WI38 (cell line): Measurements from ENCODE around the gene CHMP2B.

ENCODE experiments used
- H3K4me3 ChIP-seq: 2 replicates; pipeline ENCODE4 v1.5.1; 2011; ENCODE audit warnings: low read depth, mild to moderate bottlenecking, control low read depth, low read length
- TF ChIP-seq, protein P1 (sequence below): IDR thresholded peaks from 2 replicates; pipeline ENCODE4 v1.5.1; 2012; ENCODE audit warnings: low read depth, mild to moderate bottlenecking, control low read depth, low read length

CHMP2B gene

DNA sequence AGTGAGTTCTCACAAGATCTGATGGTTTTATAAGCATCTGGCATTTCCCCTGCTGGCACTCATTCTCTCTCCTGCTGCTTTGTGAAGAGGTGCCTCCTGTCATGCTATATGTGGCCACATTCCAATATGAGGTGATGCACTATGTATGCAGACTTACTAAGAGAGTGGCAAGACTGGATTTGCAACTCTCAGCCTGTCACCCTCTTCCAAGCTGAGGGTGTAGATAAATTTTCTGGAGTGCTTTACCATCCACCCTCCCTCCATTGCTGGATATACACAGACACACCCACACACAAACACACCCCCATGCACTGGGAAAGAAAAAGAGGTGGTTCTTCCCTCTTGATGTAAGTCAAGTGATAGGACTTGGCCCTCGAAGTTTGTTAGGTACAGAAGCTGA, 30.2 kb upstream of the CHMP2B start:
- TF ChIP-seq, protein P1, sequence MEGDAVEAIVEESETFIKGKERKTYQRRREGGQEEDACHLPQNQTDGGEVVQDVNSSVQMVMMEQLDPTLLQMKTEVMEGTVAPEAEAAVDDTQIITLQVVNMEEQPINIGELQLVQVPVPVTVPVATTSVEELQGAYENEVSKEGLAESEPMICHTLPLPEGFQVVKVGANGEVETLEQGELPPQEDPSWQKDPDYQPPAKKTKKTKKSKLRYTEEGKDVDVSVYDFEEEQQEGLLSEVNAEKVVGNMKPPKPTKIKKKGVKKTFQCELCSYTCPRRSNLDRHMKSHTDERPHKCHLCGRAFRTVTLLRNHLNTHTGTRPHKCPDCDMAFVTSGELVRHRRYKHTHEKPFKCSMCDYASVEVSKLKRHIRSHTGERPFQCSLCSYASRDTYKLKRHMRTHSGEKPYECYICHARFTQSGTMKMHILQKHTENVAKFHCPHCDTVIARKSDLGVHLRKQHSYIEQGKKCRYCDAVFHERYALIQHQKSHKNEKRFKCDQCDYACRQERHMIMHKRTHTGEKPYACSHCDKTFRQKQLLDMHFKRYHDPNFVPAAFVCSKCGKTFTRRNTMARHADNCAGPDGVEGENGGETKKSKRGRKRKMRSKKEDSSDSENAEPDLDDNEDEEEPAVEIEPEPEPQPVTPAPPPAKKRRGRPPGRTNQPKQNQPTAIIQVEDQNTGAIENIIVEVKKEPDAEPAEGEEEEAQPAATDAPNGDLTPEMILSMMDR = no peak
- H3K4me3 ChIP-seq = no peak overlapping the region

DNA sequence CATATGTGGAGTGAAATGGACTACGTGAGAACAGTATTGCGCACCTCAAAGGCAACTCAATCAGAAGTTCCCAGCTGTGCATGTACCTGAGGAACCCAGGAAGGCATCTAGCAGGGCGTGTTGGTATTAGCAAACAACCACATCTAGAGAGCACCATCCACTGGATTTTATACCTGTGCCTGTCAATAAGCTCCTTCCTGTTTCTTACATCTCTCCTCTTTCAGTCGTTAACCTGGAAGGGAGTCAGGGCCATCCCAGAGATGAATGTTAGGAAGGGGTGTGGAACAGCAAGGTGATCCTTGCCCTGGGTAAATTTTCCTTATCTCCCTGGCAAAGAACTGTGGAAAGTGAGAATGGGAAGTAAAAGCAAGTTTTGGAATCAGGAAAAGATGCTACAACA, 29.6 kb upstream of the CHMP2B start:
- no peak overlapping the region for H3K4me3 ChIP-seq
- TF ChIP-seq, protein P1 = no peak

DNA sequence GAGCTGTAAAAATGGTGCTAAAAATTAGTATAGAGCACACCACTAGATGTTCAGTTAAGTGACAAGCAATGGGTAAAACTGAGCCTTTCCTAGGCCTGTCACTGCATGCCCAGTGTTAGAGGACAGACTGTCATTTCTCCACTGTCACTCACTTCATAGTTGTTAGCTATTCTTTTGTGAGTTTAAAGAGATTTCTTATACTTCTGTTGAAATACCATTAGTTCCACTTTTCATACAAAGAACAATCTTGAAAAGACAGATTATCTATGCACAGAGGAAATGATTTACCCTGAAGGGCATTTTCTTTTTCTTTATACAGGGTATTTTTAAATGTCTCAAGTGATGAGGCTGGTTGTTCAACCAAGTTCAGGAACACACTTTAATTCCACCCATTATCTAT, 28.3 kb upstream of the CHMP2B start:
- H3K4me3 ChIP-seq = no peak overlapping the region
- TF ChIP-seq, protein P1 = no peak

DNA sequence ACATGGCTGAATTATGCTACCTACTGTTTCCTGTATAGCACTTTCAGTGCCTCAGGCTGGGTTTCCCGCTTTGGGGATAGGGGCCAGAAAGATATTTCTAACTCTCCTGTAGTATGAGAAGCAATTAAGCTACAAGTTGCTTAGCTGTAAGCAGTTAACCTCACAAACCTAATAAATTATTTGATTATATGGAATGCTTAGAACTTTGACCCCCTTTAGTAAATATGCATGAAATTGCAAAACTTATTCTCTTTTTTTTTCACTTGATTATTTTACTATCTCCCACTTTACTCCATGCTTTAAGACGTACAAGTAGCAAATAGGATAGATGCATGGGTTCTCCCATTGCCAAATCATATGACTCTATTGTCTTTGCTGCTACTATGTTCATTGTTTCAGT, 27.5 kb upstream of the CHMP2B start:
- TF ChIP-seq, protein P1 = no peak
- no peak overlapping the region for H3K4me3 ChIP-seq

DNA sequence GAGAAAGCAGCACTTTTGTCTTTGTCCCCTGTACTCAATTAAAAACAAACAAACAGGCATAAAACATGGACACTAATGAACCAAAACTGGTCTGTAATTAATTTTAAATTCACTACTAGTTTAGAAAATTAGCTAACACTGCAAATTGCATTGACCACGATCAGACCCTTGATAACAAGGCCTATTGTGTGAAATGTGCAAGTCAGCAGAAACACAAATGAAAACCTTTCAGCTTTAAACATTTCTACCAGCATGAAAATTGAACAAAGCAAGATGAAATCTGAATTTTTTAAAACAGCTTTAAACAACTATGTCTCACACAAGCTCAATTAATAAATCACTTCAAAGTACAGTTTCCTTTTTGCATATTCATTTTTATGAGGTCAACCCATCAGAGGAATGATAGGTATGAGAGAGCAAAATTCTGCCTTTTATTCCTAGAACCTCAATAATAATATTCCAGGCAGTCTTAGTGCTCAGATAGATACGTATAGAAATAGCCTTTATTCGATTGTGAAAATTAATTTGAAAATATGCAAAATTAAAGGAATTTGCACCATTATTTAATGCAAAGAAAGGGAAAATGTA, 27.0 kb upstream of the CHMP2B start:
- TF ChIP-seq, protein P1 = no peak
- H3K4me3 ChIP-seq = no peak overlapping the region

DNA sequence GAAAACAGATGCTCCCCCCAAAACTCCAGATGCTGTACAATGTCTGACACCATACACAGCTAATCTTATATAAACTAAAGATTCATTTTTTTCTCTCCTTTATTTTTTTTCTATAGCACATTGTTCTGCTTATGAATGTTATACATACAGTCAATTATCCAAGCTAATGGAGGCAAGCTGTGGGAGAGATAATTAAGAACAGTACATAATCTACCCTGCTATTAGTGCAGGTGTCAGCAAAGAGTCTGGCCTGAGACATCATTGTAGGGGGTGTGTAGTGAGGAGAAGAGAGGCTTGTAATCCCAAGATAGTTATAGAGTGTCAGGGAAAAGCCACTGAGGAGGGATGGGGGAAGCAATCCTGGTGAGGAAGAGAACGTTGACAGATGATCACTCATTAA, 25.4 kb upstream of the CHMP2B start:
- TF ChIP-seq, protein P1 = no peak
- no peak overlapping the region for H3K4me3 ChIP-seq

DNA sequence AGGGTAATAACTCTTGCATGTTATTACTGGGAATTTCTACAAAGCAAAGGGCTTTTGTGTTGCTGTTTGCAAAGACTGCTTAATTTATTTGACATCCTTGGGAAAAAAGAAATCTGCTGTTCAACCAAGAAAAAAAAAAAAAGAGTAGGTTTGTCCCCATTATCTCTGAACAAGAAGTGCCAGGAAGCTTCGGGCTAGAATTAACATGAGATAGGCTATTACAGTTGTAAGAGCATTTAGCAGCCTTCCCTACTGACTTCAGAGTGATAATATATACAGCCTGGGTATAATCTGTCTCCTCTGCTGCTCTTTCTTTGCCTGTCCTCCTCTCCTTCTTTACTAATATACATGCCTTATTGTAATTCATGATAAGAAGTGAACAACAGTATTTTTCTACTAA, 23.3 kb upstream of the CHMP2B start:
- TF ChIP-seq, protein P1 = no peak
- no peak overlapping the region for H3K4me3 ChIP-seq
